GM12878 (cell line): ENCODE results near the gene RASA1. TPM values are rescaled to one million over a fixed set of nuclear protein-coding genes. Genes with fewer than 3 reads are reported as not detected.

ENCODE experiments used
- ATF7 ChIP-seq: fragments of 450-650 bp; IDR thresholded peaks from 2 replicates; pipeline ENCODE4 v1.6.1; 2016; ENCODE audit warnings: low read depth, mild to moderate bottlenecking
- E2F4 ChIP-seq: IDR thresholded peaks from 2 replicates; pipeline ENCODE4 v1.6.1; 2012; ENCODE audit warnings: low read depth, low read length, improper control_type of control experiment
- HDAC6 ChIP-seq: fragments of 200-600 bp; sonication (generic); IDR thresholded peaks from one replicate; pipeline ENCODE4 v1.8.0; 2017; ENCODE audit warnings: antibody characterized with exemption; ENCODE audit not compliant: unreplicated experiment
- IKZF1 ChIP-seq: fragments of 450-650 bp; conservative IDR thresholded peaks from 2 replicates; pipeline ENCODE4 v1.6.1; 2017; ENCODE audit warnings: antibody characterized with exemption, mild to moderate bottlenecking
- KAT2A ChIP-seq: conservative IDR thresholded peaks from 2 replicates; pipeline ENCODE4 v1.6.1; 2011; ENCODE audit warnings: low read depth, low read length; ENCODE audit not compliant: control insufficient read depth
- KLF5 ChIP-seq: fragments of 450-650 bp; IDR thresholded peaks from 2 replicates; pipeline ENCODE4 v1.6.1; 2014; ENCODE audit warnings: mild to moderate bottlenecking; ENCODE audit not compliant: partially characterized antibody
- MEF2A ChIP-seq: IDR thresholded peaks from 2 replicates; pipeline ENCODE4 v1.6.1; 2011; ENCODE audit warnings: low read depth, mild to moderate bottlenecking, low read length, moderate library complexity; ENCODE audit not compliant: insufficient read depth
- MTA3 ChIP-seq: IDR thresholded peaks from 2 replicates; pipeline ENCODE4 v1.6.1; 2012; ENCODE audit warnings: low read length, inconsistent platforms, borderline replicate concordance
- NBN ChIP-seq: fragments of 450-650 bp; IDR thresholded peaks from 2 replicates; pipeline ENCODE4 v1.6.1; 2016
- POLR2AphosphoS5 ChIP-seq: IDR thresholded peaks from 2 replicates; pipeline ENCODE4 v1.6.1; 2011; ENCODE audit warnings: mild to moderate bottlenecking, low read length, inconsistent platforms
- SMAD1 ChIP-seq: fragments of 450-650 bp; IDR thresholded peaks from 2 replicates; pipeline ENCODE4 v1.6.1; 2018; ENCODE audit warnings: mild to moderate bottlenecking, low read depth; ENCODE audit not compliant: partially characterized antibody
- SMC3 ChIP-seq: IDR thresholded peaks from 2 replicates; pipeline ENCODE4 v1.6.1; 2011; ENCODE audit warnings: low read length, improper control_type of control experiment, borderline replicate concordance
- ZNF274 ChIP-seq: IDR thresholded peaks from one replicate; pipeline ENCODE4 v1.8.0; 2011; ENCODE audit not compliant: insufficient read length, insufficient read depth
- ZNF384 ChIP-seq: IDR thresholded peaks from 2 replicates; pipeline ENCODE4 v1.6.1; 2012; ENCODE audit warnings: low read depth, mild to moderate bottlenecking, low read length, improper control_type of control experiment, borderline replicate concordance
- polyA plus RNA-seq, 11 experiments: library from polyadenylated mRNA; depleted of rRNA in 4 of 11; unstranded in 6 of 11; stranded (reverse) in 5 of 11; fragments of >200 nt; fragmentation: Nextera tagmentation in 4 of 11; fragmentation: Illumina TruSeq in 1 of 11; extraction: Ambion mirVana in 4 of 11; extraction: Trizol in 1 of 11; gene quantifications; 1 replicate in 1 of 11; 2 replicates in 10 of 11; pipeline versions ENCODE4 v1.2.1 to v1.2.3, GENCODE V29; 2011 to 2016; ENCODE audit warnings: inconsistent platforms in 2 of 11, missing spikeins in 2 of 11, low read depth in 1 of 11
- total RNA-seq, 4 experiments: library from RNA; depleted of rRNA in 3 of 4; stranded (reverse); fragments of >200 nt in 3 of 4; fragmentation: Illumina TruSeq in 1 of 4; extraction: Trizol in 1 of 4; gene quantifications; 2 replicates each; pipeline versions ENCODE4 v1.2.1 to v1.2.3, GENCODE V29; 2013 to 2021
- TF ChIP-seq, protein P1 (sequence below): fragments of 450-650 bp; IDR thresholded peaks from 2 replicates; pipeline ENCODE4 v1.6.1; 2017; ENCODE audit warnings: low read depth, mild to moderate bottlenecking, moderate library complexity
- TF ChIP-seq, protein P2 (sequence below): IDR thresholded peaks from 2 replicates; pipeline ENCODE4 v1.6.1; 2011; ENCODE audit warnings: low read depth, low read length, improper control_type of control experiment, borderline replicate concordance
- TF ChIP-seq, protein P3 (sequence below): fragments of 450-650 bp; IDR thresholded peaks from 2 replicates; pipeline ENCODE4 v1.6.1; 2016; ENCODE audit warnings: mild to moderate bottlenecking, moderate library complexity, borderline replicate concordance
- TF ChIP-seq, protein P4 (sequence below): fragments of 450-650 bp; IDR thresholded peaks from 2 replicates; pipeline ENCODE4 v1.6.1; 2017; ENCODE audit warnings: mild to moderate bottlenecking, moderate library complexity

The RASA1 gene
- total and polyA plus RNA-seq, 10 of the 15 experiments (the other 5 are each of a cell fraction or from before 2014, with no cell fraction given), result 7.8 to 72.3 (median 21.8) TPM

DNA sequence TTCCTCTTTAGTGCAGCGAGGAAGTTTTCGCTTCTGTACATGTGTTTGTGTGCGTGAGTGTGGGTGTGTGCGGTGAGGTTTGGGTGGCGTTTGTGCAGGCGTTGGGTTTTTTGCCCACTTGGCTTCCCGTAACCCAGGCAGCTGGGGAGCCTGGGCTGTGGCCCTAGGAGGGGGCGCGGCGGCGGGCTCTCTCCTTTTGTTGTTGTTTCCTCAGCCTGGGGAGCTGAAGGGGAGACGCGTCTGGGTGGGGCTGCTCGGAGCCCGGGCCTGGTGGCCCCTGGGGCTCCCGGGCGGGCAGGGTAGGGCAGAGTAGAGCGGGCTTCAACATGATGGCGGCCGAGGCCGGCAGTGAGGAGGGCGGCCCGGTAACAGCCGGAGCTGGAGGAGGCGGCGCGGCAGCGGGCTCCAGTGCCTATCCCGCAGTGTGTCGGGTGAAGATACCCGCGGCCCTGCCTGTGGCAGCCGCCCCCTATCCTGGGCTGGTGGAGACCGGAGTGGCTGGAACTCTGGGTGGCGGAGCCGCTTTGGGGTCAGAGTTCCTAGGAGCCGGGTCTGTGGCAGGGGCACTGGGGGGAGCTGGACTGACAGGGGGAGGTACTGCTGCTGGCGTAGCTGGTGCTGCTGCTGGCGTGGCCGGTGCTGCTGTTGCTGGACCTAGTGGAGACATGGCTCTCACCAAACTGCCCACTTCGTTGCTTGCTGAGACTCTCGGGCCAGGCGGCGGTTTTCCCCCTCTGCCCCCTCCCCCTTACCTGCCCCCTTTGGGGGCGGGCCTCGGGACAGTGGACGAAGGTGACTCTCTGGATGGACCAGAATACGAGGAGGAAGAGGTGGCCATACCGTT lies 665 bp downstream of the RASA1 start (continued):
- no peak for TF ChIP-seq IKZF1
- TF ChIP-seq ZNF274, result no peak
- TF ChIP-seq, protein P1, sequence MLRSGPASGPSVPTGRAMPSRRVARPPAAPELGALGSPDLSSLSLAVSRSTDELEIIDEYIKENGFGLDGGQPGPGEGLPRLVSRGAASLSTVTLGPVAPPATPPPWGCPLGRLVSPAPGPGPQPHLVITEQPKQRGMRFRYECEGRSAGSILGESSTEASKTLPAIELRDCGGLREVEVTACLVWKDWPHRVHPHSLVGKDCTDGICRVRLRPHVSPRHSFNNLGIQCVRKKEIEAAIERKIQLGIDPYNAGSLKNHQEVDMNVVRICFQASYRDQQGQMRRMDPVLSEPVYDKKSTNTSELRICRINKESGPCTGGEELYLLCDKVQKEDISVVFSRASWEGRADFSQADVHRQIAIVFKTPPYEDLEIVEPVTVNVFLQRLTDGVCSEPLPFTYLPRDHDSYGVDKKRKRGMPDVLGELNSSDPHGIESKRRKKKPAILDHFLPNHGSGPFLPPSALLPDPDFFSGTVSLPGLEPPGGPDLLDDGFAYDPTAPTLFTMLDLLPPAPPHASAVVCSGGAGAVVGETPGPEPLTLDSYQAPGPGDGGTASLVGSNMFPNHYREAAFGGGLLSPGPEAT, result no peak
- TF ChIP-seq KAT2A, result no peak
- TF ChIP-seq ATF7, result peak; percentile 19; the same call in 1 of the 2 replicates
- no peak for TF ChIP-seq ZNF384
- no peak for TF ChIP-seq MEF2A
- no peak for TF ChIP-seq E2F4
- TF ChIP-seq SMC3, result no peak
- TF ChIP-seq MTA3, result no peak
- no peak for TF ChIP-seq HDAC6
- TF ChIP-seq NBN, result peak; percentile 88
- TF ChIP-seq, protein P2, sequence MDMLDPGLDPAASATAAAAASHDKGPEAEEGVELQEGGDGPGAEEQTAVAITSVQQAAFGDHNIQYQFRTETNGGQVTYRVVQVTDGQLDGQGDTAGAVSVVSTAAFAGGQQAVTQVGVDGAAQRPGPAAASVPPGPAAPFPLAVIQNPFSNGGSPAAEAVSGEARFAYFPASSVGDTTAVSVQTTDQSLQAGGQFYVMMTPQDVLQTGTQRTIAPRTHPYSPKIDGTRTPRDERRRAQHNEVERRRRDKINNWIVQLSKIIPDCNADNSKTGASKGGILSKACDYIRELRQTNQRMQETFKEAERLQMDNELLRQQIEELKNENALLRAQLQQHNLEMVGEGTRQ, result no peak
- TF ChIP-seq KLF5, result no peak
- TF ChIP-seq, protein P3, sequence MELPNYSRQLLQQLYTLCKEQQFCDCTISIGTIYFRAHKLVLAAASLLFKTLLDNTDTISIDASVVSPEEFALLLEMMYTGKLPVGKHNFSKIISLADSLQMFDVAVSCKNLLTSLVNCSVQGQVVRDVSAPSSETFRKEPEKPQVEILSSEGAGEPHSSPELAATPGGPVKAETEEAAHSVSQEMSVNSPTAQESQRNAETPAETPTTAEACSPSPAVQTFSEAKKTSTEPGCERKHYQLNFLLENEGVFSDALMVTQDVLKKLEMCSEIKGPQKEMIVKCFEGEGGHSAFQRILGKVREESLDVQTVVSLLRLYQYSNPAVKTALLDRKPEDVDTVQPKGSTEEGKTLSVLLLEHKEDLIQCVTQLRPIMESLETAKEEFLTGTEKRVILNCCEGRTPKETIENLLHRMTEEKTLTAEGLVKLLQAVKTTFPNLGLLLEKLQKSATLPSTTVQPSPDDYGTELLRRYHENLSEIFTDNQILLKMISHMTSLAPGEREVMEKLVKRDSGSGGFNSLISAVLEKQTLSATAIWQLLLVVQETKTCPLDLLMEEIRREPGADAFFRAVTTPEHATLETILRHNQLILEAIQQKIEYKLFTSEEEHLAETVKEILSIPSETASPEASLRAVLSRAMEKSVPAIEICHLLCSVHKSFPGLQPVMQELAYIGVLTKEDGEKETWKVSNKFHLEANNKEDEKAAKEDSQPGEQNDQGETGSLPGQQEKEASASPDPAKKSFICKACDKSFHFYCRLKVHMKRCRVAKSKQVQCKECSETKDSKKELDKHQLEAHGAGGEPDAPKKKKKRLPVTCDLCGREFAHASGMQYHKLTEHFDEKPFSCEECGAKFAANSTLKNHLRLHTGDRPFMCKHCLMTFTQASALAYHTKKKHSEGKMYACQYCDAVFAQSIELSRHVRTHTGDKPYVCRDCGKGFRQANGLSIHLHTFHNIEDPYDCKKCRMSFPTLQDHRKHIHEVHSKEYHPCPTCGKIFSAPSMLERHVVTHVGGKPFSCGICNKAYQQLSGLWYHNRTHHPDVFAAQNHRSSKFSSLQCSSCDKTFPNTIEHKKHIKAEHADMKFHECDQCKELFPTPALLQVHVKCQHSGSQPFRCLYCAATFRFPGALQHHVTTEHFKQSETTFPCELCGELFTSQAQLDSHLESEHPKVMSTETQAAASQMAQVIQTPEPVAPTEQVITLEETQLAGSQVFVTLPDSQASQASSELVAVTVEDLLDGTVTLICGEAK, result no peak
- TF ChIP-seq, protein P4, sequence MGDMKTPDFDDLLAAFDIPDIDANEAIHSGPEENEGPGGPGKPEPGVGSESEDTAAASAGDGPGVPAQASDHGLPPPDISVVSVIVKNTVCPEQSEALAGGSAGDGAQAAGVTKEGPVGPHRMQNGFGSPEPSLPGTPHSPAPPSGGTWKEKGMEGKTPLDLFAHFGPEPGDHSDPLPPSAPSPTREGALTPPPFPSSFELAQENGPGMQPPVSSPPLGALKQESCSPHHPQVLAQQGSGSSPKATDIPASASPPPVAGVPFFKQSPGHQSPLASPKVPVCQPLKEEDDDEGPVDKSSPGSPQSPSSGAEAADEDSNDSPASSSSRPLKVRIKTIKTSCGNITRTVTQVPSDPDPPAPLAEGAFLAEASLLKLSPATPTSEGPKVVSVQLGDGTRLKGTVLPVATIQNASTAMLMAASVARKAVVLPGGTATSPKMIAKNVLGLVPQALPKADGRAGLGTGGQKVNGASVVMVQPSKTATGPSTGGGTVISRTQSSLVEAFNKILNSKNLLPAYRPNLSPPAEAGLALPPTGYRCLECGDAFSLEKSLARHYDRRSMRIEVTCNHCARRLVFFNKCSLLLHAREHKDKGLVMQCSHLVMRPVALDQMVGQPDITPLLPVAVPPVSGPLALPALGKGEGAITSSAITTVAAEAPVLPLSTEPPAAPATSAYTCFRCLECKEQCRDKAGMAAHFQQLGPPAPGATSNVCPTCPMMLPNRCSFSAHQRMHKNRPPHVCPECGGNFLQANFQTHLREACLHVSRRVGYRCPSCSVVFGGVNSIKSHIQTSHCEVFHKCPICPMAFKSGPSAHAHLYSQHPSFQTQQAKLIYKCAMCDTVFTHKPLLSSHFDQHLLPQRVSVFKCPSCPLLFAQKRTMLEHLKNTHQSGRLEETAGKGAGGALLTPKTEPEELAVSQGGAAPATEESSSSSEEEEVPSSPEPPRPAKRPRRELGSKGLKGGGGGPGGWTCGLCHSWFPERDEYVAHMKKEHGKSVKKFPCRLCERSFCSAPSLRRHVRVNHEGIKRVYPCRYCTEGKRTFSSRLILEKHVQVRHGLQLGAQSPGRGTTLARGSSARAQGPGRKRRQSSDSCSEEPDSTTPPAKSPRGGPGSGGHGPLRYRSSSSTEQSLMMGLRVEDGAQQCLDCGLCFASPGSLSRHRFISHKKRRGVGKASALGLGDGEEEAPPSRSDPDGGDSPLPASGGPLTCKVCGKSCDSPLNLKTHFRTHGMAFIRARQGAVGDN, result no peak
- peak; percentile 78 for TF ChIP-seq POLR2AphosphoS5
- TF ChIP-seq SMAD1, result no peak
